Measurements from ENCODE around the gene RAET1G.

- no peak for TF ChIP-seq CTCF (IDR thresholded peaks at IDR 0.05)
- no peak for TF ChIP-seq POLR2A (IDR thresholded peaks at IDR 0.05)
Observed at GRCh38 chr6:149888659-149889058, 34.3 kb downstream of the RAET1G start.
